GM18873 (cell line): Measurements from ENCODE around the gene SLC13A5.

Experiments used
- ATAC-seq: cut with Tn5 transposase; IDR thresholded peaks from one replicate; pipeline ENCODE4 v1.9.1; 2021; ENCODE audit warnings: mild to moderate bottlenecking, moderate library complexity, moderate number of reproducible peaks; ENCODE audit not compliant: unreplicated experiment, low FRiP score

SLC13A5 gene

GRCh38 chr17:6640536-6641246, 72.5 kb downstream of the SLC13A5 start, which contains the start of the genes KIAA0753 and TXNDC17:
KIAA0753 (minus strand) TSS chr17:6640711; CDS start chr17:6635103, 5,608 bp downstream.
TXNDC17 (plus strand) TSS chr17:6641060; CDS start chr17:6641083, 23 bp downstream.
- peak; percentile 70 for ATAC-seq

DNA sequence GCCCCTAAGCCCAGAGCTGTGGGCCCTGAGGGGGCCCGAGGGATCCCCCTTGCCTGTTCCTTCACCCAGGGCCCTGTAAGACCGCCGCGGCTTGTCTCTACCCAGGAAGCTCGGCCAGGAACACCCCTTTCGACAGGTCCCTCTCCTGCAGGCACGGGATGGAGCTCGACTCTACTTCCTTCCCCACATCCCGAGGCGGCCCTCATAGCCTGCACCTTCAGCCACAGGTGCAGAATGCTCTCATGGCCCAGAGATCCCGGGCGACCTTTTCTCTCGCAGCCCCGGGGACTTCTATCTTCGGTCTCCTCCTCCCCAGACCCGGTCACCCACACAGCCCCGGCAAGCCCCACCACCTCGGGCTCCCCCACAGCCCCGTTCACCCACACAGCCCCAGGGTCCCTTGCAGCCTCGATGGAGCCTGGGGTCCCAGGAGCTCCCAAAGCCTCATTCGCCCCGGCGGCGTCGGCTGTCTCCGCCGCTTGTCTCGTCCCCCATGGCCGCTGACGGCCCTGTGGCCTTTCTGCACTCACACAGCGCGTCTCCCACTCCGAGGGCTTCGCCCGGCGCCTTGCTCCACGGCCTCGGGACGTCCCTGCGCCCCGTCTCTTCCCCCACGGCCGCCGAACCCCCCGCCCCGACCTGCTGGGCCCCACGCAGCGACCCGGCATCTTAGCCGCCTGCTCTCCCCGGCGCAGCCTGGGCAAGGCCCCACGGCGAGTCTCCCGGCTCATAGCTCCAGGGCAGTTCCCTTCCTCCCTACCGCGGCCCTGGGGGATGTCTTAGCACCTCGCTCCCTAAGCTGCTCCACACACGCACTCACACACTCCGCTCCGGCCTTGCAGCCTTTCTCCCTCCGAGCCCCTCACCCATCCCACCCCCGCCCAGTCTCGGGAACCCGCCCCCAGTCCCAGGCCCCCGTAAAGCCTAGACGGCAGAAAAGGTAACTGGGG, 73.3 kb downstream of the SLC13A5 start:
- no peak for ATAC-seq

- no peak for ATAC-seq
These were observed 74.1 kb downstream of the SLC13A5 start for GRCh38 chr17:6639014-6639585.

GRCh38 chr17:6638046-6638908, 74.9 kb downstream of the SLC13A5 start:
- no peak for ATAC-seq

DNA sequence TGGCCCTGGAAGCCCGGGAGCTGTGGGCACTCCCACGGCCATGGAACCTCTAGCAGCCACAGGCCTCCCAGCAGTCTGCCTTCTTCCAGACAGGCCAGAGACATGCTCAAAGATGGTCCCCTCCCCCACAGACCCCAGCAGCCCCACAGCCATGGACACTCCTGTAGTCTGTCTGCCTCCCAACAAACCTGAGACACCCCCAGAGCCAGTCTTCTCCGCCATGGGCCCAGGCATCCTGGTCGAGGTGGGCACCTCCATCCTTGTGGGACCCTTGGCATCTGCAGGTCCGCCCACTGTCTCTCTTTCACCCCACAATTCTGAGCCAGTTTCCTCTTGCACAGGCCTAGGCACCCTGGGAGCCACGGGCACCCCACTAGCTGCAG, 75.7 kb downstream of the SLC13A5 start:
- ATAC-seq, result no peak

DNA sequence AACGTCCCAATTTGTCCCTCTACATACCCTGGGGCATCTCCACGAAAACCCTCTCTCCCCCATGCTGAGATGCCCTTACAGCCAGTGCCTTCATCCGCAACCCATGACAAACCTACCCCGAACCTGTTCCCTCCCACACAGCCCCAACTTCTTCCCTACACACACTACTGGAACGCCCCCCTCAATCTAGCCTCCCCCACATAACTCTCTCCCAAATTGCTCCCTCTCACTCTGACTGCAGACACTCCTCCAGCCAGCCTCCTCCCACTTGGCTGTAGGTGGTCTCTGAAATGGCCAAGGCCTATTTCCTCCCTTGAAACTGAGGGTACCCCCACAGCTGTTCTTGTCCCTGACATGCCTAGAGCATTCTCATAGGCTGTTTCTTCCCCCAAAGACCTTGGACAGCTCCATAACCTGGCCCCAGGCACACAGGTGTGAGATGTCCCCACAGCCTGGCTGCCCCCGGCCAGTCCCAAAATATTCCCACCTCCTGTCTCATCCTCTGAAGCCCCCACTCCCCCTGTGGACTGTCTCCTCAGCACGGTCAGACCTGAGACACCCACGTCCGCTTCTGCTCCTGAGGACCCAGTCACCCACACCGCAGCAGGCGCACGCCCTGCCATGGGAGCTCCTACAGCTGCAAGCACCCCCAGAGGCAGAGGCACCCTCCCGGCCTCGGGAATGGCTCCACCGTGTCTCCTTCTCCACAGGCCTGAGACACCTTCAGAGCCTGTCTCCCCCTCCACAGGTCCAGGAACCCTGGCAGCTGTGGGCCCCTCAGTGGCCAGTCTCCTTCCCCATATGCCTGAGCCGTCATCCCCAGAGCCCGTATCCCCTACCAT, 76.3 kb downstream of the SLC13A5 start:
- ATAC-seq, result no peak

GRCh38 chr17:6636105-6636504, 77.1 kb downstream of the SLC13A5 start:
- ATAC-seq, result no peak
